ENCODE measurements around the gene RFX5. TPM values are rescaled to one million over a fixed set of nuclear protein-coding genes. Genes with fewer than 3 reads are reported as not detected.

The RFX5 gene
- total and polyA plus RNA-seq, 2 of the 13 experiments (the other 11 are each of a cell fraction or from before 2014, with no cell fraction given) = 17.9 to 36.2 TPM

DNA sequence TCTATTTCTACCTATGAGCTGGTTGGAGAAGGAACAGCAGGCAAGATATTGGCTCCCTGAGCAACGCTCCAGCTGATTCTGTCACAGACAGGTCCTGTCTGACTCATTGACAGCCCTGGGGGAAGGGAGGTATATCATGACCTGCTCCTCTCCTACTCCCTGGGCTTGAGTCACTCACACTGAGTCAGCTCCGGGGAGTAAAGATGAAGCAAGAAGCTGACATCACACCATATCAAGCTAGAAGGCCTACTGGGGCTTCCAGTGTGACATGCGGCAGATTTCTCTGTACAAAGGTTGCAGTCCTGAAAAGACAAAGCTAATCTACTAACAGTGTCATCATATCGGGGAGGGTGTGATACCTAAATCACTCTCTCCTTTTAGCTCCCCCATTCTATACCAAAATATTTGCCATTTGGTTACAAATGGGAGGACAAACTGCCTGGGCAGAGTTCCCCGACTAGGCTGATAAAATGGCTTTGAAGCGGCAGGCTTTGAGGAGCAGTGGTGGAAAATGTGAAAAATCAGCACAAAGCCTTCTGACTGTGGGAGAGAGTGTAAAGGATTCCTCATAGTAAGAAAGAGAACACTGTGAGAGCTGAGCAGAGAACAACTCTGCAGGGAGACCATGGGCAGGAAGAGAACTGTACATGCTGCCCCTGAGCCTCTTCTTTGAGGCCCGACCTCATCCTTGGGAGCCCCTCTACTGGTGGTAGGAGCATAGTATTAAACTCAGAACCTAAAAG, 35.3 kb downstream of the RFX5 start (continued):
- TF ChIP-seq TFE3 (CRISPR knock-in tag; IDR thresholded peaks at IDR 0.05) (no peak), ZNF335 (CRISPR knock-in tag; IDR thresholded peaks at IDR 0.05) (peak; percentile 96), ZNF556 (CRISPR knock-in tag; IDR thresholded peaks at IDR 0.05; ENCODE audit: borderline replicate concordance) (no peak), ZNF12 (CRISPR knock-in tag; IDR thresholded peaks at IDR 0.05) (0 out of 2 replicates have a peak, but pooled peaks have one; percentile 23), ARNT (IDR thresholded peaks at IDR 0.05) (no peak), SMAD9 (CRISPR knock-in tag; IDR thresholded peaks at IDR 0.05) (no peak), MAFK (conservative IDR thresholded peaks at IDR 0.05 in 1 of 2, IDR thresholded peaks at IDR 0.05 in 1 of 2; ENCODE audit: low read length in 2 of 2) (peak; percentile 17 to 36; a peak in 2 of 4 replicates), RXRB (CRISPR knock-in tag; IDR thresholded peaks at IDR 0.05; ENCODE audit: borderline replicate concordance) (peak; percentile 57; the same call in 1 of the 2 replicates), ZNF746 (CRISPR knock-in tag; IDR thresholded peaks at IDR 0.05) (no peak), ARNT2 (CRISPR knock-in tag; IDR thresholded peaks at IDR 0.05; ENCODE audit: low read depth) (no peak), SAP130 (CRISPR knock-in tag; IDR thresholded peaks at IDR 0.05; ENCODE audit: low read depth) (peak; percentile 78), FOSL2 (CRISPR knock-in tag; IDR thresholded peaks at IDR 0.05) (peak; percentile 97), RFXAP (CRISPR knock-in tag; IDR thresholded peaks at IDR 0.05; ENCODE audit: borderline replicate concordance) (no peak), MXI1 (IDR thresholded peaks at IDR 0.05; ENCODE audit: borderline replicate concordance, low read depth, low read length) (peak; percentile 57; the same call in 1 of the 3 replicates), JUN (CRISPR knock-in tag; IDR thresholded peaks at IDR 0.05) (peak; percentile 73; the same call in 1 of the 2 replicates), NR2F2 (IDR thresholded peaks at IDR 0.05; ENCODE audit: borderline replicate concordance, low read depth) (no peak), ZNF430 (CRISPR knock-in tag; IDR thresholded peaks at IDR 0.05) (no peak), ZBTB21 (CRISPR knock-in tag; IDR thresholded peaks at IDR 0.05) (peak; percentile 89), TFAP4 (IDR thresholded peaks at IDR 0.05; ENCODE audit: borderline replicate concordance, low read depth) (peak; percentile 78; the same call in 1 of the 2 replicates), AHDC1 (CRISPR knock-in tag; IDR thresholded peaks at IDR 0.05; ENCODE audit: borderline replicate concordance) (no peak), ATF7 (IDR thresholded peaks at IDR 0.05) (peak; percentile 33; the same call in 1 of the 2 replicates), ATF7 (CRISPR knock-in tag; IDR thresholded peaks at IDR 0.05) (no peak), ZNF180 (CRISPR knock-in tag; IDR thresholded peaks at IDR 0.05; ENCODE audit: borderline replicate concordance, low read depth) (no peak)

Measured in HepG2 (cell line).